Parathyroid adenoma (tissue), 2 donors: ENCODE results near the gene GOLGA6C.
"Not testable (repeated sequence)": the region's sequence is repeated elsewhere in the genome, so short reads cannot be mapped to it uniquely, and the experiment has no call there.

Experiments used
- H2AFZ ChIP-seq: fragments of 300-600 bp; sonication (generic); one replicate; pipeline ENCODE4 v1.7.0; 2017; ENCODE audit warnings: antibody characterized with exemption, mild to moderate bottlenecking
- H3K27ac ChIP-seq: fragments of 300-600 bp; sonication (generic); one replicate; pipeline ENCODE4 v1.7.0; 2017
- H3K27me3 ChIP-seq: fragments of 300-600 bp; sonication (generic); one replicate; pipeline ENCODE4 v1.7.0; 2017; ENCODE audit warnings: low read length; ENCODE audit not compliant: control insufficient read depth, insufficient read depth
- H3K36me3 ChIP-seq: fragments of 300-600 bp; sonication (generic); one replicate; pipeline ENCODE4 v1.7.0; 2017; ENCODE audit warnings: low read length; ENCODE audit not compliant: control insufficient read depth, insufficient read depth
- H3K4me1 ChIP-seq: fragments of 300-600 bp; sonication (generic); one replicate; pipeline ENCODE4 v1.7.0; 2017; ENCODE audit warnings: control low read depth
- H3K4me2 ChIP-seq: fragments of 300-600 bp; sonication (generic); one replicate; pipeline ENCODE4 v1.7.0; 2017; ENCODE audit warnings: low read length
- H3K4me3 ChIP-seq: fragments of 300-600 bp; sonication (generic); one replicate; pipeline ENCODE4 v1.7.0; 2017; ENCODE audit warnings: low read depth, low read length
- H3K79me2 ChIP-seq: fragments of 300-600 bp; sonication (generic); one replicate; pipeline ENCODE4 v1.7.0; 2017; ENCODE audit warnings: control low read depth
- H3K9ac ChIP-seq: fragments of 300-600 bp; sonication (generic); one replicate; pipeline ENCODE4 v1.7.0; 2017; ENCODE audit warnings: mild to moderate bottlenecking
- H3K9me3 ChIP-seq: fragments of 300-600 bp; sonication (generic); one replicate; pipeline ENCODE4 v1.7.0; 2017; ENCODE audit warnings: low read length; ENCODE audit not compliant: control insufficient read depth
- TF ChIP-seq, protein P1 (sequence below): fragments of 300-600 bp; sonication (generic); IDR thresholded peaks from one replicate; pipeline ENCODE4 v1.7.0; 2017; ENCODE audit warnings: antibody characterized with exemption, mild to moderate bottlenecking
- donor health status: primary hyperparathyroidism.

Gene GOLGA6C

GRCh38 chr15:75237316-75237982, 20.7 kb upstream of the GOLGA6C start:
- no peaks in the 10 kb centered on the region for H3K4me1 ChIP-seq
- no peak overlapping the region for H3K4me2 ChIP-seq
- H3K9ac ChIP-seq = no peak overlapping the region
- H3K36me3 ChIP-seq = no peaks in the 10 kb centered on the region
- H2AFZ ChIP-seq = no peak overlapping the region
- H3K9me3 ChIP-seq = no peaks in the 10 kb centered on the region
- TF ChIP-seq, protein P1, sequence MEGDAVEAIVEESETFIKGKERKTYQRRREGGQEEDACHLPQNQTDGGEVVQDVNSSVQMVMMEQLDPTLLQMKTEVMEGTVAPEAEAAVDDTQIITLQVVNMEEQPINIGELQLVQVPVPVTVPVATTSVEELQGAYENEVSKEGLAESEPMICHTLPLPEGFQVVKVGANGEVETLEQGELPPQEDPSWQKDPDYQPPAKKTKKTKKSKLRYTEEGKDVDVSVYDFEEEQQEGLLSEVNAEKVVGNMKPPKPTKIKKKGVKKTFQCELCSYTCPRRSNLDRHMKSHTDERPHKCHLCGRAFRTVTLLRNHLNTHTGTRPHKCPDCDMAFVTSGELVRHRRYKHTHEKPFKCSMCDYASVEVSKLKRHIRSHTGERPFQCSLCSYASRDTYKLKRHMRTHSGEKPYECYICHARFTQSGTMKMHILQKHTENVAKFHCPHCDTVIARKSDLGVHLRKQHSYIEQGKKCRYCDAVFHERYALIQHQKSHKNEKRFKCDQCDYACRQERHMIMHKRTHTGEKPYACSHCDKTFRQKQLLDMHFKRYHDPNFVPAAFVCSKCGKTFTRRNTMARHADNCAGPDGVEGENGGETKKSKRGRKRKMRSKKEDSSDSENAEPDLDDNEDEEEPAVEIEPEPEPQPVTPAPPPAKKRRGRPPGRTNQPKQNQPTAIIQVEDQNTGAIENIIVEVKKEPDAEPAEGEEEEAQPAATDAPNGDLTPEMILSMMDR = no peak
- H3K27me3 ChIP-seq = no peaks in the 10 kb centered on the region
- no peak overlapping the region for H3K27ac ChIP-seq
- H3K4me3 ChIP-seq = no peak overlapping the region
- no peaks in the 10 kb centered on the region for H3K79me2 ChIP-seq

DNA sequence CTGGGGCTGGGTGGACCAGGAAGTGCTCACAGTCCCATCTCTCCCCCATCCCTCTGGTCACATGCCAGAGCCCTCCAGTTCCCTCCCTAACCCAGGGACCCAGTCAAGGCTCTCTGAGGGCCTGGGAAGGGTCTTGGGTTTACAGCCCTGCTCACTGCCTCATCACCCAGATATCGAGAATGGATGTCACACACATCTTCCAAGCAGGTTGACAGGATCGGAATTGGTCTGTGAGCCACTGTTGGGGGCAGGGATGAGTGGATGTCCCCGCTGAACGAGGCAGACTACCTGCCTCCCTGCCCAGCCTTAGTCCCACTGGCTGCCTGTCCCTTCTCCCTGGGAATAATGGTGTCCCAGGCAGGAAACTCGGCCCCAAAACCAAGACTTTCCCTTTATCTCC, 20.0 kb upstream of the GOLGA6C start:
- Histone ChIP-seq H3K4me1 (no peaks in the 10 kb centered on the region), H3K4me3 (no peak overlapping the region), H3K79me2 (no peaks in the 10 kb centered on the region), H2AFZ (no peak overlapping the region), H3K4me2 (no peak overlapping the region), H3K27me3 (no peaks in the 10 kb centered on the region), H3K27ac (no peak overlapping the region), H3K9me3 (no peaks in the 10 kb centered on the region), H3K9ac (no peak overlapping the region), H3K36me3 (no peaks in the 10 kb centered on the region)
- TF ChIP-seq, protein P1 = no peak

- not testable (repeated sequence) for H3K9me3 ChIP-seq, H3K79me2 ChIP-seq
Observed at GRCh38 chr15:75245741-75246140, 12.4 kb upstream of the GOLGA6C start.

GRCh38 chr15:75248991-75249390, 9.1 kb upstream of the GOLGA6C start:
- H3K27me3 ChIP-seq, H3K9me3 ChIP-seq, H2AFZ ChIP-seq, H3K79me2 ChIP-seq, H3K4me1 ChIP-seq, H3K4me2 ChIP-seq, H3K4me3 ChIP-seq, H3K9ac ChIP-seq, H3K27ac ChIP-seq, H3K36me3 ChIP-seq: not testable (repeated sequence)

More at GRCh38 chr15:75245741-75246140, 12.4 kb upstream of the GOLGA6C start:
- not testable (repeated sequence) for H3K4me1 ChIP-seq, H3K27me3 ChIP-seq, H3K36me3 ChIP-seq, H3K4me2 ChIP-seq, H3K4me3 ChIP-seq, H3K27ac ChIP-seq, H3K9ac ChIP-seq, H2AFZ ChIP-seq

DNA sequence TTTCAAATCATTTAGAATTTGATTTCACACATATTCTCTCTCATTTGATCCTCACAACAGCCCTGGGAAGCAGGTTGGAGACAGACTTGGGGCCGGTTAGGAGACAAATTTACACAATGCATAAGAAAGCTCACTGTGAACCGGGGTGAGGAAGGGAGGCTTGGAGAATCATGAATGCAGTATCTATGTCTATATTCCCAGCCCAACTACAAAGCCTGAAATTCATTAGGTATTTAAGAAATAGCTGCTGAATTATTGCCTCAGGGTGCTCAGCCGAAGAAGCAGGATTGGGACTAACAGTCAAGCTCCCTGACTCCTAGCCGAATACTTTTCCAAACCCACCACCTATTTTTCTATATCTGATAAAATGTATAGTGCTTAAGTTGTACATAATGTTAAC, 8.4 kb upstream of the GOLGA6C start:
- TF ChIP-seq, protein P1 = no peak
- H3K36me3 ChIP-seq = no peaks in the 10 kb centered on the region
- no peak overlapping the region for H2AFZ ChIP-seq
- H3K27ac ChIP-seq = no peak overlapping the region
- no peak overlapping the region for H3K4me3 ChIP-seq
- no peak overlapping the region for H3K4me2 ChIP-seq
- H3K27me3 ChIP-seq = no peaks in the 10 kb centered on the region
- H3K9me3 ChIP-seq = no peaks in the 10 kb centered on the region
- no peak overlapping the region for H3K9ac ChIP-seq
- peaks cover 3% of the 10 kb centered on the region for H3K4me1 ChIP-seq
- H3K79me2 ChIP-seq = no peaks in the 10 kb centered on the region

GRCh38 chr15:75251343-75251742, 6.8 kb upstream of the GOLGA6C start:
- H2AFZ ChIP-seq, H3K9me3 ChIP-seq, H3K4me1 ChIP-seq, H3K27me3 ChIP-seq, H3K4me2 ChIP-seq, H3K9ac ChIP-seq, H3K27ac ChIP-seq, H3K79me2 ChIP-seq, H3K36me3 ChIP-seq, H3K4me3 ChIP-seq: not testable (repeated sequence)

DNA sequence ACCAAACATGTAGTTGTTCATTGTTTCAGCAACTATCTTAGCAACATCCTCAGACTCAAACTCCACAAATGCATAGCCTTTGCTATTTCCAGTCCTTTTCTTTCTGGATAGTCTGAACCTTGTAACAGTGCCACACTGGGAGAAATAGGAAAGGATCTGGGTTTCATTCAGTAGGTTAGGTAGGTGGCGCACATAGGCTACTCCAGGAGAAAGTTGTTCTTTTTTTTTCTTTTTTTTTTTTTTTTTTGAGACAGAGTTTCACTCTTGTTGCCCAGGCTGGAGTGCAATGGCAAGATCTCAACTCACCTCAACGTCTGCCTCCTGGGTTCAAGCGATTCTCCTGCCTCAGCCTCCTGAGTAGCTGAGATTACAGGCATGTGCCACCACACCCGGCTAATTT, 5.8 kb upstream of the GOLGA6C start:
- not testable (repeated sequence) for H3K9ac ChIP-seq, H3K36me3 ChIP-seq, H3K4me1 ChIP-seq, H2AFZ ChIP-seq, H3K79me2 ChIP-seq, H3K27ac ChIP-seq, H3K9me3 ChIP-seq, H3K27me3 ChIP-seq, H3K4me3 ChIP-seq, H3K4me2 ChIP-seq

GRCh38 chr15:75258620-75259343, 648 bp downstream of the GOLGA6C start:
- not testable (repeated sequence) for H3K9ac ChIP-seq, H3K4me3 ChIP-seq, H3K9me3 ChIP-seq, H3K79me2 ChIP-seq, H3K27ac ChIP-seq, H3K4me2 ChIP-seq, H3K36me3 ChIP-seq, H3K27me3 ChIP-seq, H2AFZ ChIP-seq, H3K4me1 ChIP-seq
